Ovary (tissue), 9 donors: Measurements from ENCODE around the gene ARMC6. TPM values are rescaled to one million over a fixed set of nuclear protein-coding genes. Genes with fewer than 3 reads are reported as not detected.

ENCODE experiments used
- DNase-seq, 5 donors: peaks; one replicate each; pipeline ENCODE4 v3.0.0-alpha.2; 2019 to 2020
- H3K27ac ChIP-seq, 2 donors: fragments of 200-600 bp; one replicate each; pipeline versions ENCODE4 v1.5.1 to v1.8.0; 2019 to 2022
- H3K27me3 ChIP-seq: fragments of 200-600 bp; one replicate; pipeline ENCODE4 v1.8.0; 2022
- H3K36me3 ChIP-seq: fragments of 200-600 bp; sonication (generic); one replicate; pipeline ENCODE4 v1.5.1; 2019
- H3K4me1 ChIP-seq: one replicate; pipeline ENCODE4 v1.8.1; 2013; ENCODE audit warnings: mild to moderate bottlenecking, moderate library complexity; ENCODE audit not compliant: insufficient read depth
- H3K4me3 ChIP-seq: fragments of 200-600 bp; sonication (generic); one replicate; pipeline ENCODE4 v1.5.1; 2017
- H3K9me3 ChIP-seq, 2 donors: fragments of 200-600 bp in 1 of 2; sonication (generic) in 1 of 2; one replicate each; pipeline versions ENCODE4 v1.5.1 to v1.8.1; 2013 to 2019; ENCODE audit warnings: mild to moderate bottlenecking in 1 of 2, moderate library complexity in 1 of 2
- EP300 ChIP-seq: sonication (generic); formaldehyde crosslinking; IDR thresholded peaks from one replicate; pipeline ENCODE4 v1.6.1; 2017; ENCODE audit warnings: antibody characterized with exemption
- POLR2A ChIP-seq: fragments of 450-650 bp; IDR thresholded peaks from one replicate; pipeline ENCODE4 v1.6.1; 2017; ENCODE audit warnings: antibody characterized with exemption, mild to moderate bottlenecking, moderate library complexity
- WGBS, 3 donors: extraction: QIAGEN DNeasy Blood & Tissue Kit in 1 of 3; methylation state at CpG; one replicate each; pipeline versions ENCODE4 v1.1.5 to v1.1.7; 2013 to 2017; 5-methylcytosine and 5-hydroxymethylcytosine counted together
- intact Hi-C, 4 donors: fragments of 100-400 bp; cut with DNase I; formaldehyde crosslinking; loops; one replicate each; pipeline versions ENCODE4 v1.11.0 to v1.15.1; 2022 to 2023
- polyA plus RNA-seq, 2 donors: library from polyadenylated mRNA; stranded (reverse); fragments of 200-250 nt in 1 of 2; fragments of 350-450 nt in 1 of 2; fragmentation: Illumina TruSeq in 1 of 2; extraction: RNeasy Lipid Tissue Mini Kit (QIAGEN cat#74804) in 1 of 2; gene quantifications; one replicate each; pipeline ENCODE4 v1.2.3, GENCODE V29; 2013 to 2014
- total RNA-seq, 7 donors: library from RNA; depleted of rRNA in 2 of 7; stranded (reverse); fragments of >200 nt in 2 of 7; fragmentation: NEBNext Ultra II Directional in 3 of 7; extraction: Animal tissue kit (Norgen Biotek cat#: 25700) in 3 of 7; gene quantifications; one replicate each; pipeline versions ENCODE4 v1.1.0 to v1.2.4, GENCODE V29; 2016 to 2023
- TF ChIP-seq, protein P1 (sequence below), 3 donors: fragments of 450-650 bp in 2 of 3; fragments of 200-600 bp in 1 of 3; IDR thresholded peaks; one replicate each; pipeline versions ENCODE4 v1.5.1 to v1.8.0; 2016 to 2022; ENCODE audit warnings: antibody characterized with exemption in 3 of 3, mild to moderate bottlenecking in 1 of 3
- donor health status: DM: no; HTN: no; CAD: no; lungs with moderate emphysema.
- donor health status: DM: no; HTN: no; CAD: no.
- donor health status: Bipolar disorder and iron deficiency.
- donor health status: DM: yes; HTN: yes; CAD: no.
- donor health status: DM: no; HTN: no; CAD: no.
- donor health status: DM: yes; HTN: yes; CAD: no.

ARMC6 gene
- total and polyA plus RNA-seq, 9 donors = 7.0 to 27.5 (median 14.6) TPM

DNA sequence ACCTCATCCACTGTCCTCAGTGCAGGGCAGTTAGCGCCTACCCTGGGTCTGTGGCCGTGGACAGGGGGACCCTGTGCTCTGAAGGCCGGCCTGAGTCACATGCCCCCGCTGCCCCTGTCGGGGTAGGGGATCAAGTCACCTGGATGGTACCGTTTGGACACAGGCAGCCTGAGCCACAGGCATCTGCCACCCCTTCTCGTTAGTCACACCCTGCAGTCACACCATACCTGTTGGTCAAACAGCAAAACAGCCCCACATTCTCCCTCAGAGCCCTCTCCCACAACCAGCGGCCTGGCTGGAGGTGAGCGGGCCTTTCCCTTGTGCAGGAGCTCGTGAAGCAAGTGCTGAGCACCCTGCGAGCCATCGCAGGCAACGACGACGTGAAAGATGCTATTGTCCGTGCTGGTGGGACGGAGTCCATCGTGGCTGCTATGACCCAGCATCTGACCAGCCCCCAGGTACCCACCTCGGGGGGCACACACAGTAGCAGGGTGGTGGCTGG, 21.6 kb downstream of the ARMC6 start:
- Histone ChIP-seq H3K4me1 (no peaks in the 10 kb centered on the region), H3K27ac (no peak overlapping the region), H3K27me3 (no peaks in the 10 kb centered on the region), H3K4me3 (no peak overlapping the region), H3K9me3 (no peaks in the 10 kb centered on the region), H3K36me3 (no peaks in the 10 kb centered on the region)
- no peak for TF ChIP-seq EP300
- TF ChIP-seq, protein P1, sequence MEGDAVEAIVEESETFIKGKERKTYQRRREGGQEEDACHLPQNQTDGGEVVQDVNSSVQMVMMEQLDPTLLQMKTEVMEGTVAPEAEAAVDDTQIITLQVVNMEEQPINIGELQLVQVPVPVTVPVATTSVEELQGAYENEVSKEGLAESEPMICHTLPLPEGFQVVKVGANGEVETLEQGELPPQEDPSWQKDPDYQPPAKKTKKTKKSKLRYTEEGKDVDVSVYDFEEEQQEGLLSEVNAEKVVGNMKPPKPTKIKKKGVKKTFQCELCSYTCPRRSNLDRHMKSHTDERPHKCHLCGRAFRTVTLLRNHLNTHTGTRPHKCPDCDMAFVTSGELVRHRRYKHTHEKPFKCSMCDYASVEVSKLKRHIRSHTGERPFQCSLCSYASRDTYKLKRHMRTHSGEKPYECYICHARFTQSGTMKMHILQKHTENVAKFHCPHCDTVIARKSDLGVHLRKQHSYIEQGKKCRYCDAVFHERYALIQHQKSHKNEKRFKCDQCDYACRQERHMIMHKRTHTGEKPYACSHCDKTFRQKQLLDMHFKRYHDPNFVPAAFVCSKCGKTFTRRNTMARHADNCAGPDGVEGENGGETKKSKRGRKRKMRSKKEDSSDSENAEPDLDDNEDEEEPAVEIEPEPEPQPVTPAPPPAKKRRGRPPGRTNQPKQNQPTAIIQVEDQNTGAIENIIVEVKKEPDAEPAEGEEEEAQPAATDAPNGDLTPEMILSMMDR (IDR thresholded peaks at IDR 0.05) = no peak
- no peak for TF ChIP-seq POLR2A
- intact Hi-C loops = loop anchor here in 3 of 4 donors (2.0 to 10.0 kb wide), 4 partner anchors 84 to 120 kb away; partner anchors contain the start of genes MEF2B (in 1 of the 3) and TMEM161A (in 1 of the 3)
- no peak for DNase-seq
- 92 to 98% (median 94%) methylated on average over 19 of the region's 19 CpGs for WGBS, 3 donors

DNA sequence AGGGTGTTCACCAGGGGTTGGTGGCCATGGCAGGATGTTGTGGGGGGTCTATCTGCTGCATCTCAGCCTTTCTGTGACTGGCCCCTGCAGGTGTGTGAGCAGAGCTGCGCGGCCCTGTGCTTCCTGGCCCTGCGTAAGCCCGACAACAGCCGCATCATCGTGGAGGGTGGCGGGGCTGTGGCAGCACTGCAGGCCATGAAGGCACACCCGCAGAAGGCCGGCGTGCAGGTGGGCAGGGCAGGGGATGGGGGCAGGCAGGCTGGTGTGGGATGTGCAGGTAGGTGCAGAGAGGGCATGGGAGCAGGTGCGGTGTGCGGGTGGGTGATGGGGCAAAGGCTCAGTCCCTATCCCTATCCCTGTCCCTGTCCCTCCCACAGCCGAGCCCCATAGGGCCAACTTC, 22.3 kb downstream of the ARMC6 start:
- no peak for DNase-seq
- Histone ChIP-seq H3K27me3 (no peaks in the 10 kb centered on the region), H3K27ac (no peak overlapping the region), H3K4me1 (no peaks in the 10 kb centered on the region), H3K9me3 (no peaks in the 10 kb centered on the region), H3K4me3 (no peak overlapping the region), H3K36me3 (no peaks in the 10 kb centered on the region)
- 90 to 93% (median 93%) methylated on average over 11 to 13 of the region's 13 CpGs for WGBS, 3 donors
- intact Hi-C loops = loop anchor here in 3 of 4 donors (2.0 to 10.0 kb wide), 4 partner anchors 83 to 119 kb away; partner anchors contain the start of genes MEF2B (in 1 of the 3) and TMEM161A (in 1 of the 3)
- TF ChIP-seq POLR2A (no peak), EP300 (no peak)
- TF ChIP-seq, protein P1 (IDR thresholded peaks at IDR 0.05) = no peak

DNA sequence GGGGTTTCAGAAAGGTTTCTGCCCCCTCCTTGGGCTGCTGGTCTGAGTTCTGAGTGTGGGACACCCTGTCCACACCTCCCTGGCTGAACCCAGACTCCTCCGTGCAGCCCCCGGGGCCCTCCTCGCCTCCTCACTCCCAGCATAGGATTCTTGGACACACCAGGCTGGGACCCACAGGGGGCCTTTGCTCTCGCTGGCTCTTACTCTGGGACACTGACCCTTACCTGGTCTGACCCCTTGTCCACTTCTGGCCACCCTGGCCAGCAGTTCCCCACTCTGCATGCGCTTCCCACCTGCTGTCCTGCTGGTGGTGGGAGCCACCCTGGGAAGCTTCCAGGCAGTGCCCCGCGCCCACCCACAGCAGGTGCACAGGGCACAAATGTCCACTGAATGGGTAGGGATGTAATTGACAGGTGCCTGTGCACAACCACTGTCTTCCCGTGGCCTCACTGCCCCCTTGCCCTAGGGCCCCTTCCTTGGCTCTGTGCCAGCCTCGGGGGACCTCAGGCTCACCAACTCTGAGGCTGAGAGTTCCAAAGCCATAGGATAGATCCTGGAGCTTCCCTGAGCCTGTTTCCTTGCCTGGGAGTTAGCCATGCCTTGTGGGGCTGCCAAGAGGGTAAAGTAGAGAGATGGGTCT, 23.4 kb downstream of the ARMC6 start:
- TF ChIP-seq EP300 (no peak), POLR2A (no peak)
- TF ChIP-seq, protein P1 (IDR thresholded peaks at IDR 0.05) = no peak
- Histone ChIP-seq H3K4me3 (no peak overlapping the region), H3K4me1 (no peaks in the 10 kb centered on the region), H3K9me3 (no peaks in the 10 kb centered on the region), H3K27me3 (no peaks in the 10 kb centered on the region), H3K36me3 (no peaks in the 10 kb centered on the region), H3K27ac (no peak overlapping the region)
- intact Hi-C loops = loop anchor here in 2 of 4 donors (5.0 to 10.0 kb wide), 3 partner anchors 86 to 118 kb away; partner anchors contain the start of gene MEF2B (in 1 of the 2)
- WGBS, 3 donors = 72 to 76% (median 73%) methylated on average over 9 of the region's 9 CpGs
- no peak for DNase-seq

DNA sequence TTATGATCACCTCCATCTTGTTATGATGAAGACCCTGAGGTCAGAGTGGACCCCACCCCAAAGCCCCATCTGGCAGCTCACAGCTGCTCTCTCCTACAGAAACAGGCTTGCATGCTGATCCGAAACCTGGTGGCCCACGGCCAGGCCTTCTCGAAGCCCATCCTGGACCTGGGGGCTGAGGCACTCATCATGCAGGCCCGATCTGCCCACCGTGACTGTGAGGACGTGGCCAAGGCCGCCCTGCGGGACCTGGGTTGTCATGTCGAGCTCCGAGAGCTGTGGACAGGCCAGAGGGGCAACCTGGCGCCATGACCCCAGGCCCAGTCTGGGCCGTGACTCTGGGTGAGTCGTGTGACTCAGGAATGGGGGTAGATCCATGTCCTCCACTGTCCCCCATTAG, 23.9 kb downstream of the ARMC6 start:
- intact Hi-C loops = loop anchor here in 2 of 4 donors (5.0 to 10.0 kb wide), 3 partner anchors 85 to 117 kb away; partner anchors contain the start of gene MEF2B (in 1 of the 2)
- WGBS, 3 donors = 83 to 92% (median 87%) methylated on average over 11 to 13 of the region's 13 CpGs
- TF ChIP-seq EP300 = no peak
- TF ChIP-seq, protein P1 (IDR thresholded peaks at IDR 0.05) = no peak
- TF ChIP-seq POLR2A = no peak

More for the DNA sequence above, 23.9 kb downstream of the ARMC6 start:
- Histone ChIP-seq H3K9me3 (no peaks in the 10 kb centered on the region), H3K27ac (no peak overlapping the region), H3K27me3 (no peaks in the 10 kb centered on the region), H3K36me3 (no peaks in the 10 kb centered on the region), H3K4me3 (no peak overlapping the region), H3K4me1 (no peaks in the 10 kb centered on the region)
- DNase-seq = no peak
